ENCODE data around the gene RPS6KA5.

Gene RPS6KA5

DNA sequence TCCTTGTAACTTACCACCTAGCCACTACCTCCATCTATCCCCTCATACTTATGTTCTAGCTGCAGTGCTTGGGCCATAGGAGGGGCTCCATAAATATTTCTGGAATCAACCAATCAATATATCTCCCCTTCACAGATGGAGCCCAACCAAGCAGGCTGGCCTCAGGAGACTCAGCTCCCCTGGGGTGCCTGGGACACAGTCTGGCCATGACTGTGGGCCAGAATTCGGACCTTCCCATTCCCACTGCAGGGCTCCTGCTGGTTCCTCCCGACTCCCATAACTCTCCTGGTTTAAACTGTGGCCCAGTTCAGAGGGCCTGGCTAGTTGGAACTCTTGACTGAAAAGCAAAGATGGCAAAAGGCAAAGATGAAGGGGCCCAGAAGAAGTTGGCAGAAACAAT is 257.2 kb downstream of the RPS6KA5 start:
- H3K4me3 ChIP-seq (ENCODE audit: low read length) = no peak overlapping the region
- H3K27ac ChIP-seq (ENCODE audit: low read depth, low read length) = no peak overlapping the region
- no peak for TF ChIP-seq EZH2phosphoT487 (IDR thresholded peaks at IDR 0.05; ENCODE audit: borderline replicate concordance, low read length)
- TF ChIP-seq, protein P1, sequence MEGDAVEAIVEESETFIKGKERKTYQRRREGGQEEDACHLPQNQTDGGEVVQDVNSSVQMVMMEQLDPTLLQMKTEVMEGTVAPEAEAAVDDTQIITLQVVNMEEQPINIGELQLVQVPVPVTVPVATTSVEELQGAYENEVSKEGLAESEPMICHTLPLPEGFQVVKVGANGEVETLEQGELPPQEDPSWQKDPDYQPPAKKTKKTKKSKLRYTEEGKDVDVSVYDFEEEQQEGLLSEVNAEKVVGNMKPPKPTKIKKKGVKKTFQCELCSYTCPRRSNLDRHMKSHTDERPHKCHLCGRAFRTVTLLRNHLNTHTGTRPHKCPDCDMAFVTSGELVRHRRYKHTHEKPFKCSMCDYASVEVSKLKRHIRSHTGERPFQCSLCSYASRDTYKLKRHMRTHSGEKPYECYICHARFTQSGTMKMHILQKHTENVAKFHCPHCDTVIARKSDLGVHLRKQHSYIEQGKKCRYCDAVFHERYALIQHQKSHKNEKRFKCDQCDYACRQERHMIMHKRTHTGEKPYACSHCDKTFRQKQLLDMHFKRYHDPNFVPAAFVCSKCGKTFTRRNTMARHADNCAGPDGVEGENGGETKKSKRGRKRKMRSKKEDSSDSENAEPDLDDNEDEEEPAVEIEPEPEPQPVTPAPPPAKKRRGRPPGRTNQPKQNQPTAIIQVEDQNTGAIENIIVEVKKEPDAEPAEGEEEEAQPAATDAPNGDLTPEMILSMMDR (IDR thresholded peaks at IDR 0.05; ENCODE audit: low read depth, low read length, poor library complexity, severe bottlenecking) = no peak
- no peaks in the 10 kb centered on the region for H3K27me3 ChIP-seq (ENCODE audit: control insufficient read depth, low read length)
- H3K79me2 ChIP-seq (ENCODE audit: control insufficient read depth, low read length) = no peaks in the 10 kb centered on the region
- H3K4me2 ChIP-seq (ENCODE audit: low read length) = no peak overlapping the region
- H3K9me3 ChIP-seq (ENCODE audit: control insufficient read depth, insufficient read depth, low read length) = no peaks in the 10 kb centered on the region
- no peaks in the 10 kb centered on the region for H3K4me1 ChIP-seq (ENCODE audit: control insufficient read depth, low read length)
- H3K36me3 ChIP-seq (ENCODE audit: control insufficient read depth, low read length) = no peaks in the 10 kb centered on the region
- no peaks in the 10 kb centered on the region for H3F3A ChIP-seq (ENCODE audit: control insufficient read depth, insufficient read depth)
- H3K9me2 ChIP-seq (replicated peaks; ENCODE audit: control insufficient read depth, low read length) = no peaks in the 10 kb centered on the region
- H4K20me1 ChIP-seq (ENCODE audit: control insufficient read depth, insufficient read depth, low read depth, low read length) = no peaks in the 10 kb centered on the region

DNA sequence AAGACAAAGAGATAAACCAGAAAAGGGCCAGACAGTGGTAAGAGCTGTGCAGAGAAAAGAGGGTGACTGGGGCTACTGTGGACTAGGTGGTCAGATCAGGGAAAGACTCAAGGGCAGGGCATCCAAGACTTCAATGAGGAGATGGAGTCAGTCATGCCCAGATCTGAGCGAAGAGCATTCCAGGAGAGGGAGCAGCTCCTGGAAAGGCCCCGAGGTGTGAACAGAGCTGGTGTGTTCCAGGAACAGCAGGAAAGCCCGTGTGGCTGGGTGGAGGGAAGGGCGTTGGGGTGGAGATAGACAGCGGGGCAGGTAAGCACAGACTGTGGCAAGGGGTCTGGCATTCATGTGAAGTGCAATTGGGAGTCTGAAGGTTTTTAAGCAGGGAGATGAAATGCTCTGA is 261.0 kb downstream of the RPS6KA5 start:
- Histone ChIP-seq H4K20me1 (ENCODE audit: control insufficient read depth, insufficient read depth, low read depth, low read length) (no peaks in the 10 kb centered on the region), H3K4me1 (ENCODE audit: control insufficient read depth, low read length) (no peaks in the 10 kb centered on the region), H3K27ac (ENCODE audit: low read depth, low read length) (no peak overlapping the region), H3F3A (ENCODE audit: control insufficient read depth, insufficient read depth) (no peaks in the 10 kb centered on the region), H3K9me3 (ENCODE audit: control insufficient read depth, insufficient read depth, low read length) (no peaks in the 10 kb centered on the region), H3K9me2 (replicated peaks; ENCODE audit: control insufficient read depth, low read length) (no peaks in the 10 kb centered on the region), H3K27me3 (ENCODE audit: control insufficient read depth, low read length) (no peaks in the 10 kb centered on the region), H3K79me2 (ENCODE audit: control insufficient read depth, low read length) (no peaks in the 10 kb centered on the region), H3K4me3 (ENCODE audit: low read length) (no peak overlapping the region), H3K36me3 (ENCODE audit: control insufficient read depth, low read length) (no peaks in the 10 kb centered on the region), H3K4me2 (ENCODE audit: low read length) (no peak overlapping the region)
- no peak for TF ChIP-seq EZH2phosphoT487 (IDR thresholded peaks at IDR 0.05; ENCODE audit: borderline replicate concordance, low read length)
- TF ChIP-seq, protein P1 (IDR thresholded peaks at IDR 0.05; ENCODE audit: low read depth, low read length, poor library complexity, severe bottlenecking) = no peak

DNA sequence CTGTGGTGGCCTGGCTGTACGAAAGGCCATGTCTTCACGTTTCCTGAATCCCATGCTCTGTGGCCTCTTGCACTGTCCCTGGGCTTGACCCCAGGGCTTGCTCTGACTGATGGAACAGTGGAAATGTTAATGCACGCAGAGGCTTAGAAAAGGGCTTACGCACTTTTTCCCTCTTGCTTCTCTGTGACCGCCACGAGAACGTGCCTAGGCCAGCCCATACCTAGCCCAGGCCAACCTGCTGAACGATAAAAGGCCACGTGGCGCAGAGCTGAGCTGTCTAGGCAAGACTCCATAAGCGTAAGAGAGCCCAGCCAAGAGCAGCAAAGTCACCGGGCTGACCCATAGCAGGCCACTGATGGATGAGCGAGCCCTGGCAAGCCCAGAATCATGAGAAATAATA is 262.5 kb downstream of the RPS6KA5 start:
- no peak overlapping the region for H3K4me2 ChIP-seq (ENCODE audit: low read length)
- H3K9me3 ChIP-seq (ENCODE audit: control insufficient read depth, insufficient read depth, low read length) = no peaks in the 10 kb centered on the region
- H4K20me1 ChIP-seq (ENCODE audit: control insufficient read depth, insufficient read depth, low read depth, low read length) = no peaks in the 10 kb centered on the region
- no peaks in the 10 kb centered on the region for H3K4me1 ChIP-seq (ENCODE audit: control insufficient read depth, low read length)
- no peaks in the 10 kb centered on the region for H3K9me2 ChIP-seq (replicated peaks; ENCODE audit: control insufficient read depth, low read length)
- no peak overlapping the region for H3K27ac ChIP-seq (ENCODE audit: low read depth, low read length)
- H3K27me3 ChIP-seq (ENCODE audit: control insufficient read depth, low read length) = no peaks in the 10 kb centered on the region
- no peaks in the 10 kb centered on the region for H3K36me3 ChIP-seq (ENCODE audit: control insufficient read depth, low read length)
- H3K79me2 ChIP-seq (ENCODE audit: control insufficient read depth, low read length) = no peaks in the 10 kb centered on the region
- no peaks in the 10 kb centered on the region for H3F3A ChIP-seq (ENCODE audit: control insufficient read depth, insufficient read depth)
- no peak overlapping the region for H3K4me3 ChIP-seq (ENCODE audit: low read length)
- TF ChIP-seq, protein P1 (IDR thresholded peaks at IDR 0.05; ENCODE audit: low read depth, low read length, poor library complexity, severe bottlenecking) = no peak
- TF ChIP-seq EZH2phosphoT487 (IDR thresholded peaks at IDR 0.05; ENCODE audit: borderline replicate concordance, low read length) = no peak

Measured in DOHH2 (cell line).